Caco-2 (cell line): ENCODE data around the gene RBM5. TPM values are rescaled to one million over a fixed set of nuclear protein-coding genes. Genes with fewer than 3 reads are reported as not detected.
A peak's percentile ranks its signal among the peaks of the same experiment; 100 is the strongest.

Source experiments
- BruUV-seq: library from RNA; stranded (reverse); fragments of 400-500 nt; replicated peaks from 2 replicates; lab custom pipeline; 2021; lab: Mats Ljungman, UMichigan
- CTCF ChIA-PET: fragments of 300-600 bp; sonication (Branson Sonifier 250); formaldehyde crosslinking; loops from one replicate; lab custom pipeline; 2022; ENCODE audit warnings: antibody characterized with exemption; lab: Charles Lee
- POLR2A ChIA-PET: fragments of 300-600 bp; sonication (Branson Sonifier 250); formaldehyde crosslinking; loops from one replicate; lab custom pipeline; 2022; ENCODE audit warnings: antibody characterized with exemption; lab: Charles Lee
- DNase-seq, 2 experiments: peaks; one replicate each; pipeline versions ENCODE4 v3.0.0 to v3.0.0-alpha.2; 2020 to 2022
- H3K27me3 ChIP-seq: replicated peaks from 2 replicates; pipeline ENCODE4 v1.6.0; 2011; ENCODE audit warnings: low read length; ENCODE audit not compliant: control insufficient read depth, insufficient read depth
- H3K36me3 ChIP-seq: 2 replicates; pipeline ENCODE4 v1.5.1; 2011; ENCODE audit warnings: low read length; ENCODE audit not compliant: control insufficient read depth, insufficient read depth
- H3K4me1 ChIP-seq: fragments of 250-450 bp; sonication (Bioruptor Pico); 2 replicates; pipeline ENCODE4 v1.5.1; 2020; ENCODE audit warnings: mild to moderate bottlenecking
- H3K4me3 ChIP-seq: 2 replicates; pipeline ENCODE4 v1.5.1; 2011; ENCODE audit warnings: low read depth, mild to moderate bottlenecking, control low read depth, low read length
- H3K9me3 ChIP-seq: fragments of 250-450 bp; sonication (Bioruptor Pico); 2 replicates; pipeline ENCODE4 v1.5.1; 2020; ENCODE audit warnings: mild to moderate bottlenecking, moderate library complexity
- H3K27ac Mint-ChIP-seq: one replicate; pipeline ENCODE4 v1.8.0; 2022; ENCODE audit warnings: mixed read lengths; ENCODE audit not compliant: unreplicated experiment
- H3K27me3 Mint-ChIP-seq: one replicate; pipeline ENCODE4 v1.8.0; 2022; ENCODE audit warnings: mixed read lengths; ENCODE audit not compliant: insufficient read depth, unreplicated experiment
- H3K36me3 Mint-ChIP-seq: one replicate; pipeline ENCODE4 v1.8.0; 2022; ENCODE audit warnings: mild to moderate bottlenecking, mixed read lengths; ENCODE audit not compliant: insufficient read depth, unreplicated experiment
- H3K4me1 Mint-ChIP-seq: one replicate; pipeline ENCODE4 v1.8.0; 2022; ENCODE audit warnings: low read depth, mixed read lengths; ENCODE audit not compliant: unreplicated experiment
- H3K4me3 Mint-ChIP-seq: one replicate; pipeline ENCODE4 v1.8.0; 2022; ENCODE audit warnings: mild to moderate bottlenecking, moderate library complexity, mixed read lengths; ENCODE audit not compliant: unreplicated experiment
- H3K9me3 Mint-ChIP-seq: one replicate; pipeline ENCODE4 v1.8.0; 2022; ENCODE audit warnings: mixed read lengths; ENCODE audit not compliant: unreplicated experiment
- intact Hi-C: fragments of 100-400 bp; cut with micrococcal nuclease; formaldehyde crosslinking; loops from one replicate; pipeline ENCODE4 v1.10.0; 2022; ENCODE audit not compliant: unreplicated experiment
- total RNA-seq: library from RNA; stranded (reverse); gene quantifications from 2 replicates; pipeline ENCODE4 v1.2.3, GENCODE V29; 2022
- TF ChIP-seq, protein P1 (sequence below), 2 experiments: fragments of 200-600 bp in 1 of 2; IDR thresholded peaks; 1 replicate in 1 of 2; 2 replicates in 1 of 2; pipeline versions ENCODE4 v1.5.1 to v1.8.0; 2011 to 2022; ENCODE audit warnings: antibody characterized with exemption in 1 of 2, control low read depth in 1 of 2, inconsistent platforms in 1 of 2, low read depth in 1 of 2, low read length in 1 of 2, mild to moderate bottlenecking in 1 of 2, moderate library complexity in 1 of 2; ENCODE audit not compliant: insufficient read depth in 1 of 2, severe bottlenecking in 1 of 2, unreplicated experiment in 1 of 2

The RBM5 gene
- total RNA-seq, 1 experiment from 2014 or later = 145 TPM

- no peaks in the 10 kb centered on the region for H3K4me1 ChIP-seq
- no peaks in the 10 kb centered on the region for H3K27me3 Mint-ChIP-seq
Observed at GRCh38 chr3:50050361-50050760, 38.4 kb upstream of the RBM5 start.

GRCh38 chr3:50057756-50058155 is 31.0 kb upstream of the RBM5 start:
- Mint-ChIP-seq H3K27ac (no peak overlapping the region), H3K4me3 (no peak overlapping the region), H3K27me3 (no peaks in the 10 kb centered on the region), H3K9me3 (no peaks in the 10 kb centered on the region), H3K4me1 (no peaks in the 10 kb centered on the region), H3K36me3 (peaks cover 74% of the 10 kb centered on the region)
- Histone ChIP-seq H3K36me3 (peaks cover 4% of the 10 kb centered on the region), H3K4me1 (no peaks in the 10 kb centered on the region), H3K9me3 (no peaks in the 10 kb centered on the region), H3K4me3 (no peak overlapping the region), H3K27me3 (no peaks in the 10 kb centered on the region)
- no peak for DNase-seq
- TF ChIP-seq, protein P1, sequence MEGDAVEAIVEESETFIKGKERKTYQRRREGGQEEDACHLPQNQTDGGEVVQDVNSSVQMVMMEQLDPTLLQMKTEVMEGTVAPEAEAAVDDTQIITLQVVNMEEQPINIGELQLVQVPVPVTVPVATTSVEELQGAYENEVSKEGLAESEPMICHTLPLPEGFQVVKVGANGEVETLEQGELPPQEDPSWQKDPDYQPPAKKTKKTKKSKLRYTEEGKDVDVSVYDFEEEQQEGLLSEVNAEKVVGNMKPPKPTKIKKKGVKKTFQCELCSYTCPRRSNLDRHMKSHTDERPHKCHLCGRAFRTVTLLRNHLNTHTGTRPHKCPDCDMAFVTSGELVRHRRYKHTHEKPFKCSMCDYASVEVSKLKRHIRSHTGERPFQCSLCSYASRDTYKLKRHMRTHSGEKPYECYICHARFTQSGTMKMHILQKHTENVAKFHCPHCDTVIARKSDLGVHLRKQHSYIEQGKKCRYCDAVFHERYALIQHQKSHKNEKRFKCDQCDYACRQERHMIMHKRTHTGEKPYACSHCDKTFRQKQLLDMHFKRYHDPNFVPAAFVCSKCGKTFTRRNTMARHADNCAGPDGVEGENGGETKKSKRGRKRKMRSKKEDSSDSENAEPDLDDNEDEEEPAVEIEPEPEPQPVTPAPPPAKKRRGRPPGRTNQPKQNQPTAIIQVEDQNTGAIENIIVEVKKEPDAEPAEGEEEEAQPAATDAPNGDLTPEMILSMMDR (IDR thresholded peaks at IDR 0.05; ENCODE audit: insufficient read depth in 1 of 2, low read depth in 1 of 2, low read length in 1 of 2, severe bottlenecking in 1 of 2, unreplicated experiment in 1 of 2) = no peak
- TSS peak; percentile 53 for BruUV-seq
- CTCF ChIA-PET = no interaction called here
- POLR2A ChIA-PET = interaction anchor here (0.7 kb wide), 1 partner anchor 118 kb away, joined by 5 read pairs; the partner anchor contains the start of gene RBM6
- intact Hi-C loops = no loop called here

More at GRCh38 chr3:50050361-50050760, 38.4 kb upstream of the RBM5 start:
- H3K4me3 ChIP-seq = no peak overlapping the region
- TF ChIP-seq, protein P1 (IDR thresholded peaks at IDR 0.05; ENCODE audit: insufficient read depth in 1 of 2, low read depth in 1 of 2, low read length in 1 of 2, severe bottlenecking in 1 of 2, unreplicated experiment in 1 of 2) = no peak
- no peaks in the 10 kb centered on the region for H3K27me3 ChIP-seq
- Mint-ChIP-seq H3K4me3 (no peak overlapping the region), H3K9me3 (no peaks in the 10 kb centered on the region), H3K4me1 (no peaks in the 10 kb centered on the region), H3K27ac (no peak overlapping the region), H3K36me3 (peaks cover 50% of the 10 kb centered on the region)
- ChIA-PET CTCF (interaction anchor here (0.7 kb wide), 1 partner anchor 146 kb away, joined by 6 read pairs; no protein-coding TSS in a partner anchor), POLR2A (no interaction called here)
- H3K9me3 ChIP-seq = no peaks in the 10 kb centered on the region
- intact Hi-C loops = no loop called here
- peaks cover 2% of the 10 kb centered on the region; the same call in 1 of the 2 replicates for H3K36me3 ChIP-seq
- DNase-seq = no peak
- no TSS peak for BruUV-seq

DNA sequence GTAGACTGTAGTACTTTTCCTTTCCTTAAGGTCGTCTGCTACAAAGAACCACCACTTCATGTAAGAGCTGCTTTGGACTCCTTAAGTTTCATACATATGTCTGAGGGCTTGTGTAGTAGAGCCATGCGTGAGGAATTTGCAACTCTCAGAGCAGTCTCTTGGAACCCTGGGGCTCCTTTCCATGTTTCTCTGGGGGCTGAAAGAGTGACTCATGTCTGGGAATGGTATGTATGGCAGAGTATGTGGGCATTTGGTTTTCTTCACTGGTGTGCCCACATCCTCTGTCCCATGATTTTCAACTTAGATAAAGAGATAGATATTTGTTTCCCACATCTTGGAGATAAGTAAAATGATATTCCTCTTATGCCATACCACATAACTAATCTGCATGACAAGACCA is 20.6 kb upstream of the RBM5 start:
- no TSS peak for BruUV-seq
- TF ChIP-seq, protein P1 (IDR thresholded peaks at IDR 0.05; ENCODE audit: insufficient read depth in 1 of 2, low read depth in 1 of 2, low read length in 1 of 2, severe bottlenecking in 1 of 2, unreplicated experiment in 1 of 2) = no peak
- no peaks in the 10 kb centered on the region for H3K4me1 Mint-ChIP-seq
- CTCF ChIA-PET = no interaction called here
- no peak overlapping the region for H3K4me3 Mint-ChIP-seq
- peaks cover 4% of the 10 kb centered on the region; the same call in 1 of the 2 replicates for H3K36me3 ChIP-seq
- no peaks in the 10 kb centered on the region for H3K9me3 Mint-ChIP-seq
- H3K27ac Mint-ChIP-seq = no peak overlapping the region
- no peaks in the 10 kb centered on the region for H3K27me3 ChIP-seq
- POLR2A ChIA-PET = no interaction called here
- H3K36me3 Mint-ChIP-seq = peaks cover 83% of the 10 kb centered on the region
- intact Hi-C loops = no loop called here
- no peak for DNase-seq
- H3K4me1 ChIP-seq = no peaks in the 10 kb centered on the region
- no peak overlapping the region for H3K4me3 ChIP-seq
- no peaks in the 10 kb centered on the region for H3K27me3 Mint-ChIP-seq
- no peaks in the 10 kb centered on the region for H3K9me3 ChIP-seq
